Measurements from ENCODE around the gene DCAF11.

GRCh38 chr14:24146453-24146977 lies 31.9 kb downstream of the DCAF11 start, which contains the start of gene PSME2:
- no peak for TF ChIP-seq CTCF (IDR thresholded peaks at IDR 0.05)
- peak; percentile 13 to 46 for TF ChIP-seq POLR2A (IDR thresholded peaks at IDR 0.05)

All from uterus (tissue), 2 donors.